Dermis blood vessel endothelial cell (primary cell): Measurements from ENCODE around the gene BMP5. TPM values are rescaled to one million over a fixed set of nuclear protein-coding genes. Genes with fewer than 3 reads are reported as not detected.

Experiments used
- DNase-seq: peaks from one replicate; pipeline ENCODE4 v3.0.0; 2010
- total RNA-seq: library from RNA; depleted of rRNA; stranded (reverse); fragments of >200 nt; gene quantifications from 2 replicates; pipeline ENCODE4 v1.2.3, GENCODE V29; 2014

The BMP5 gene
- total RNA-seq, 1 donor from 2014 or later, result not detected

DNA sequence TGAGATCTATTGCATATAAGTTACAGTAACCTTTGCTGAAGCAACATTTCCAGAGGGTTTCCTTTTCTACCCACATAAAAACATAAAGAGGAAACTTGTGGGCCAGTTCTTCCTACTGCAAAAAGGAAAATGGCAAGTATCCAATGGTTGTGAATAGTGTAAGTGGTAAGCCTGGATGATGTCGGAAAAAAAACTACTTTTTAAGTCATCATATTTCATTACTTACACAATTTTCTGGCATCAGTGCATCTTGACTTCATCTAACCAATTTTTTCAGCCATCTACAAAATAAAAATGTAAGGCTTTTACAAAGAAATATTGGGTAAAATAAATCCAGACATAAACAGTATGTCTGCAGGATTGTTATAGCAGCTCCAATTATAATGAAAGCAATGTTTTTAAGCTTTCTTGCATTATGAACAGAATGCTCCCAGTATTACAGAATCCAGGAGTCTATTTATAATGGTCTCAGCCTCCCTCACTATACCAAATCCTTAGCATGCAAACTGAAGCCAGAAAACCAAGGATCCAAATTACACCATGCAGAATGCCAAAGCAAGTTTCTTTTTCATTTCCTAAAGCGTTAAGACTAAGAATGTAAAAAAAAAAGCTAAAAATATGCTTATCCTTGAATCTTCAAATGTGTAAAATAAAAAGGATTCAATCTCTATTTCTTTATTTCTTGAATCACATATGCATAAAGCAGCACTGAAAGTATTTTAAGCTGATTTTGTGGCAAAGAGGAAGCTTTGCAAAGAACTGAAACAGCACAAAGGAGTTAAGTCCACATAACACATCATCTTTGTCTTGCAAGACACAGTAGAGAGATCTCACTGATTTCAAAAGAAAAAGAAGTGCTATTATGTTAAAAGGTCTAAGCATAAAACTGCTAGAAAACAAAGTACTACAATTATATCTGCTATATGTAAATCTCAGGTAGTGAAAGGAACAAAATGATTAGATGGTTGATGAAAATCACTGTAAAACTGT lies 169.6 kb downstream of the BMP5 start:
- peak; percentile 50 for DNase-seq

DNA sequence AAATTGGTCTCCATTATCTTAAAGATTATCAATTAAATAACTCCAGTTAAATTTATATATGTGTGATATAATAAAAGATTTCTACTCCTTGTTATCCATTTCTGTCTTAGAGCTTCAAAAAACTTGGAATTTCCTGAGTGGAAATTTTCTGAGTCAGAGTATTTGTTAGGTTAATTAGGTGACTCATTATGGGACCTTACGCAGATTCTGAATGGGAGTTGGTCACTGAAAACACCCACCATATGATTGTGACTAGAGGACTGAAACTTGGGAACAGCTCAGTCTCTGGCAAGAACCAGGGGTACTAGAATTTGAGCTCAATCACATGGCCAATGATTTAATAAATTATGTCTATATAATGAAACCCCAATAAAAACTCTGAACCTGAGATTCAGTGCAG lies 171.0 kb downstream of the BMP5 start:
- peak; percentile 77 for DNase-seq
